Endodermal cell (in vitro differentiated cells): ENCODE data around the gene HLA-A. TPM values are rescaled to one million over a fixed set of nuclear protein-coding genes. Genes with fewer than 3 reads are reported as not detected.

Experiments
- DNase-seq: peaks from one replicate; pipeline ENCODE4 v3.0.0-alpha.2; 2017
- H3K27ac ChIP-seq: 2 replicates; pipeline ENCODE4 v1.5.1; 2013; ENCODE audit warnings: mild to moderate bottlenecking, low read depth, low read length, moderate library complexity
- H3K27me3 ChIP-seq: 2 replicates; pipeline ENCODE4 v1.6.1; 2013; ENCODE audit warnings: mild to moderate bottlenecking, low read length, moderate library complexity; ENCODE audit not compliant: insufficient read depth, control insufficient read depth, poor library complexity, severe bottlenecking
- H3K36me3 ChIP-seq: 2 replicates; pipeline ENCODE4 v1.7.0; 2013; ENCODE audit warnings: mild to moderate bottlenecking, low read length, moderate library complexity; ENCODE audit not compliant: control insufficient read depth, insufficient read depth
- H3K4me1 ChIP-seq: one replicate; pipeline ENCODE4 v1.7.0; 2013; ENCODE audit warnings: low read length; ENCODE audit not compliant: control insufficient read depth, insufficient read depth
- H3K4me3 ChIP-seq: 2 replicates; pipeline ENCODE4 v1.5.1; 2013; ENCODE audit warnings: mild to moderate bottlenecking, low read length, moderate library complexity
- H3K9ac ChIP-seq: 2 replicates; pipeline ENCODE4 v1.6.1; 2013; ENCODE audit warnings: mild to moderate bottlenecking, low read length, moderate library complexity; ENCODE audit not compliant: poor library complexity, severe bottlenecking; ENCODE audit errors: extremely low read depth
- H3K9me3 ChIP-seq: 2 replicates; pipeline ENCODE4 v1.6.1; 2013; ENCODE audit warnings: mild to moderate bottlenecking, low read length, moderate library complexity; ENCODE audit not compliant: control insufficient read depth
- H3K27ac Mint-ChIP-seq: 2 replicates; pipeline ENCODE4 v1.8.0; 2020; ENCODE audit warnings: mixed read lengths
- H3K27me3 Mint-ChIP-seq: 2 replicates; pipeline ENCODE4 v1.8.0; 2021; ENCODE audit warnings: mild to moderate bottlenecking, mixed read lengths; ENCODE audit not compliant: insufficient read depth
- H3K36me3 Mint-ChIP-seq: 2 replicates; pipeline ENCODE4 v1.8.0; 2020; ENCODE audit warnings: low read depth, mixed read lengths
- H3K4me1 Mint-ChIP-seq: 2 replicates; pipeline ENCODE4 v1.8.0; 2020; ENCODE audit warnings: mixed read lengths
- H3K4me3 Mint-ChIP-seq: 2 replicates; pipeline ENCODE4 v1.8.0; 2020; ENCODE audit warnings: mild to moderate bottlenecking, moderate library complexity, mixed read lengths
- H3K9me3 Mint-ChIP-seq: 2 replicates; pipeline ENCODE4 v1.8.0; 2020; ENCODE audit warnings: mild to moderate bottlenecking, mixed read lengths
- CTCF ChIP-seq: fragments of 200-600 bp; sonication (generic); conservative IDR thresholded peaks from 2 replicates; pipeline ENCODE4 v1.5.0; 2021; ENCODE audit warnings: antibody characterized with exemption, mild to moderate bottlenecking
- WGBS, 2 experiments: methylation state at CpG; one replicate each; pipeline versions ENCODE4 v1.1.5 to v1.1.7; 2013; ENCODE audit warnings: missing lambda C conversion rate in 2 of 2, mixed read lengths in 1 of 2; ENCODE audit not compliant: insufficient coverage in 1 of 2, insufficient read length in 1 of 2; 5-methylcytosine and 5-hydroxymethylcytosine counted together
- total RNA-seq, 2 donors: library from RNA; stranded (reverse); fragmentation: NEBNext Ultra II Directional in 1 of 2; extraction: Animal tissue kit (Norgen Biotek cat#: 25700) in 1 of 2; gene quantifications; 2 replicates in 1 of 2; 3 replicates in 1 of 2; pipeline ENCODE4 v1.2.1, GENCODE V29; 2021

HLA-A gene
- total RNA-seq, 2 donors from 2014 or later = 212 to 282 TPM

- Mint-ChIP-seq H3K4me3 (no peak overlapping the region), H3K4me1 (peaks cover 5% of the 10 kb centered on the region), H3K36me3 (no peaks in the 10 kb centered on the region), H3K9me3 (peaks cover 31% of the 10 kb centered on the region), H3K27me3 (peaks cover 7% of the 10 kb centered on the region), H3K27ac (no peak overlapping the region)
- Histone ChIP-seq H3K9ac (no peak overlapping the region), H3K4me3 (no peak overlapping the region), H3K36me3 (no peaks in the 10 kb centered on the region), H3K4me1 (no peaks in the 10 kb centered on the region), H3K27ac (no peak overlapping the region), H3K9me3 (no peaks in the 10 kb centered on the region), H3K27me3 (no peaks in the 10 kb centered on the region)
- DNase-seq = no peak
- no peak for TF ChIP-seq CTCF
- WGBS, 2 experiments = no CpG with 5 or more reads among the region's 1 CpG
These were observed 6.9 kb upstream of the HLA-A start for GRCh38 chr6:29935273-29935955.

DNA sequence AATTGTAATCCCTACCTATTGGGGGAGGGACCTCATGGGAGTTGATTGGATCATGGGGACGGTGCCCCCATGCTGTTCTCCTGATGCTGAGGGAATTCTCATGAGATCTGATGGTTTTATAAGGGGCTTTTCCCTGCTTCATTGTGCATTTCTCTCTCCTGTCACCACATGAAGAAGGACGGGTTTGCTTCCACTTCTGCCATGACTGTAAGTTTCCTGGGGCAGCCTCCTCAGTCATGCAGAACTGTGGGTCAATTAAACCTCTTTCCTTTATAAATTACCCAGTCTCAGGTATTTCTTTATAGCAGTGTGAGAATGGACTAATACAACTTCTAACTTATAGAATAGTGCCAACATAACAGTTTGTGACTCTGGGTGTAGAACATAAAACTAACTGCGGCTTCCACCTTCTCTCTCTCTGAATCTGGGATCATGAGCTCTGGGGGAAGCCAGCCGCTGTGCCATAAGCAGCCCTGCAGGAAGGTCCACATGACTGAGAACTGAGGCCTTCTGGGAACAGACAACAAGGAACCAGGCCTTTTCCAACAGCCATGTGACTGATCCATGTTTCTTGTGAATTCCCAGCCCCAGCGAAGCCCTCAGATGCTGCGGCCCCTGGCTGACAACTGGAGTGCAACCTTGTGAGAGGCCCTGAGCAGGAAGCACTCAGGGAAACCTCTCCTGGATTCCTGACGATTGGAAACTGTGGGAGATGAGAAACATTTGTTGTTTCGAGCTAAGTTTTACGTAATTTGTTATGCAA, 3.4 kb upstream of the HLA-A start:
- no peaks in the 10 kb centered on the region for H3K36me3 ChIP-seq
- H3K36me3 Mint-ChIP-seq = peaks cover 8% of the 10 kb centered on the region
- DNase-seq = peak; percentile 60
- H3K4me1 ChIP-seq = no peaks in the 10 kb centered on the region
- WGBS, 2 experiments = 0 to 46% methylated on average over 1 to 7 of the region's 9 CpGs
- peaks cover 8% of the 10 kb centered on the region for H3K27me3 Mint-ChIP-seq
- no peak overlapping the region for H3K27ac Mint-ChIP-seq
- peaks cover 8% of the 10 kb centered on the region for H3K27me3 ChIP-seq
- no peak for TF ChIP-seq CTCF
- peaks cover 9% of the 10 kb centered on the region for H3K4me1 Mint-ChIP-seq
- H3K4me3 Mint-ChIP-seq = no peak overlapping the region
- no peak overlapping the region for H3K9ac ChIP-seq
- H3K9me3 ChIP-seq = no peaks in the 10 kb centered on the region
- H3K27ac ChIP-seq = no peak overlapping the region
- H3K9me3 Mint-ChIP-seq = peaks cover 25% of the 10 kb centered on the region
- H3K4me3 ChIP-seq = no peak overlapping the region

GRCh38 chr6:29941016-29941415, 1.3 kb upstream of the HLA-A start:
- no peak overlapping the region for H3K4me3 Mint-ChIP-seq
- peaks cover 17% of the 10 kb centered on the region for H3K9me3 Mint-ChIP-seq
- H3K4me3 ChIP-seq = no peak overlapping the region
- peaks cover 8% of the 10 kb centered on the region for H3K27me3 Mint-ChIP-seq
- H3K27me3 ChIP-seq = peaks cover 8% of the 10 kb centered on the region
- no peak for DNase-seq
- H3K4me1 Mint-ChIP-seq = peaks cover 9% of the 10 kb centered on the region
- H3K36me3 ChIP-seq = no peaks in the 10 kb centered on the region
- no peaks in the 10 kb centered on the region for H3K9me3 ChIP-seq
- no peak overlapping the region for H3K27ac ChIP-seq
- TF ChIP-seq CTCF = no peak
- H3K27ac Mint-ChIP-seq = no peak overlapping the region
- no peaks in the 10 kb centered on the region for H3K4me1 ChIP-seq
- peaks cover 22% of the 10 kb centered on the region for H3K36me3 Mint-ChIP-seq
- H3K9ac ChIP-seq = no peak overlapping the region
- 43% methylated on average over 3 of the region's 4 CpGs; no CpG with 5 or more reads in 1 of the 2 experiments for WGBS, 2 experiments
